NCI-H2196 (cell line): ENCODE measurements around the gene SLC22A9.

Experiments
- DNase-seq: peaks from one replicate; lab custom pipeline; 2025; ENCODE audit not compliant: unreplicated experiment; lab: John Stamatoyannopoulos, UW

Gene SLC22A9

DNA sequence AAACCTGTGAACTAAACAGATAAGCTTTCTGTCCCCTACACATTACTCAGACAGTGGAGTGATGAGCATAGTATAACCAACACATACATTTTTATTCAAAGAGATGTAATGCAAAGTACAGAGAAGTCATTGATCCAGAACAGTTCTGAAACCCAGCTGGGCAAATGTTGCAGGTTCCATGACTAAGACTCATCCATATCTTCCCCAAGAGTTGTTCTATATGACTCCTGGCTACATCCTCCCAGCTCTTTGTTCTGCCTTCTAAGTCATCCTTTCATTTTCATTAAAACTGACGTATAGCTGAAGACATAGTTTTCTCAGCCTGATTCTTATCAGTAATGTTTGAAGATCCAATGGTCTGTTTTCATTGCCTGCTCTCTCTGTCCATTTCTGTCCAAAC lies 74.1 kb downstream of the SLC22A9 start:
- no peak for DNase-seq

DNA sequence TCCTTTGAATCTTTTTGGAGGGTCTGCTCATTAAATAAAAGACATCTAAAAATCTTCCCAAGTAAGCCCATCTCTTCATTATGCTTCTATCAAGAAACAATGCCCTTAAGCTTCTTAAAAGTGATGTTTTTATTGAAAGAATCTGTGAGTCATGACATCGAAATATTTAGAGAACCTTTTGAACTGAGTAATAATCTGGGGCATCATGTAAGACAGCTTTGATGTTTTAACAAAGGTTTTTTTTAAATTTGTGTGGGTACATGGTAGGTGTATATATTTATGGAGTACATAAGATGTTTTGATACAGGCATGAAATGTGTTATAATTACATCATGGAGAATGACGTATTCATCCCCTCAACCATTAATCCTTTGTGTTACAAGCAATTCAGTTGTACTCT lies 74.6 kb downstream of the SLC22A9 start:
- no peak for DNase-seq

GRCh38 chr11:63445118-63445517 lies 75.5 kb downstream of the SLC22A9 start:
- DNase-seq = no peak

DNA sequence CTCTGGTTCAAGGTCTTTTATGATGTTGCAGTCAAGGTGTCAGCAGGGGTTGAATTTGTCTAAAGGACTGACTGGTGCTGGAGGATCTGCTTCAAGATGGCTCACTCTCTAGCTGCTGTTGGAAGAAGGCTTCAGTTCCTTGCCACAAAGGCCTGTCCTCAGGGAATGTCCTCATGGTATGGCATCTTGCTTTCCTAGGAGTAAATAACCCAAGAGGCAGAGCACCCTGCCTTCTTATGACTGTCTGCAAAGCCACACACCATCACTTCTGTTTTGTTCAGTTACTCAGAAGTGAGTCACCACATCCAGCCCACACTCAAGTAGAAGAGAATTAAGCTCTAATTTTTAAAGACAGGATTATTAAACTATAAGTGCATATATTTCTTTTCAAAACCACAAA lies 76.1 kb downstream of the SLC22A9 start:
- no peak for DNase-seq

DNA sequence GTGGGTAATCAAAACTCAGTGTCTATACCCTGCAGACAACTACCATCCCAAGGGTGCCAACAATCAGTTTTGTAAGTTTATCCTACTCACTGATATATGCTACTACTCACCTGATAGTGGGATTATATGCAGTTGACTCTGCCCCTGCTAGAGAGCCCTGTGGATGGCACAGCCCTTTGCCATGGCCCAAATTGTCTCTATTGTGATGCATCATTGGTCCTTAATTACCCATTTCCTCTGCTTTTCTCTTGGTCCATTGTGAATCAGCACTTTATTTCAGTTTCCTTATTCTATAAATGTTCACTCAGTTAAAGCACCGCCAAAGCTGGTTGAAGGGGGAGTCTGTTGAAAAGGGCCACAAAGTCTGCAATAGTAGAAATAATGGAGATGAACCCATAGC lies 79.1 kb downstream of the SLC22A9 start:
- no peak for DNase-seq

GRCh38 chr11:63459586-63459985 lies 90.0 kb downstream of the SLC22A9 start:
- no peak for DNase-seq
